Ishikawa (cell line): ENCODE data around the gene ITIH3.

Source experiments
- CEBPB ChIP-seq: IDR thresholded peaks from 2 replicates; pipeline ENCODE4 v1.6.1; 2012
- CREB1 ChIP-seq: IDR thresholded peaks from 2 replicates; pipeline ENCODE4 v1.6.1; 2012; ENCODE audit warnings: low read depth
- EGR1 ChIP-seq: IDR thresholded peaks from 2 replicates; pipeline ENCODE4 v1.6.1; 2012
- EP300 ChIP-seq: IDR thresholded peaks from 2 replicates; pipeline ENCODE4 v1.6.1; 2012; ENCODE audit warnings: borderline replicate concordance
- FOXM1 ChIP-seq: IDR thresholded peaks from 2 replicates; pipeline ENCODE4 v1.6.1; 2012; ENCODE audit warnings: low read depth, borderline replicate concordance
- NFIC ChIP-seq: IDR thresholded peaks from 2 replicates; pipeline ENCODE4 v1.6.1; 2012
- RAD21 ChIP-seq: IDR thresholded peaks from 2 replicates; pipeline ENCODE4 v1.6.1; 2012; ENCODE audit warnings: low read depth
- TAF1 ChIP-seq: IDR thresholded peaks from 2 replicates; pipeline ENCODE4 v1.6.1; 2012; ENCODE audit warnings: low read depth, mild to moderate bottlenecking
- TCF12 ChIP-seq: IDR thresholded peaks from 2 replicates; pipeline ENCODE4 v1.6.1; 2012; ENCODE audit warnings: low read depth
- TEAD4 ChIP-seq: IDR thresholded peaks from 2 replicates; pipeline ENCODE4 v1.6.1; 2012
- YY1 ChIP-seq: IDR thresholded peaks from 2 replicates; pipeline ENCODE4 v1.6.1; 2012; ENCODE audit warnings: low read depth
- ZBTB7A ChIP-seq: IDR thresholded peaks from 2 replicates; pipeline ENCODE4 v1.6.1; 2012; ENCODE audit warnings: low read depth
- TF ChIP-seq, protein P1 (sequence below): IDR thresholded peaks from 2 replicates; pipeline ENCODE4 v1.6.1; 2012
- TF ChIP-seq, protein P2 (sequence below): IDR thresholded peaks from 2 replicates; pipeline ENCODE4 v1.6.1; 2012; ENCODE audit warnings: low read depth, mild to moderate bottlenecking
- TF ChIP-seq, protein P3 (sequence below): IDR thresholded peaks from 2 replicates; pipeline ENCODE4 v1.6.1; 2012

ITIH3 gene

DNA sequence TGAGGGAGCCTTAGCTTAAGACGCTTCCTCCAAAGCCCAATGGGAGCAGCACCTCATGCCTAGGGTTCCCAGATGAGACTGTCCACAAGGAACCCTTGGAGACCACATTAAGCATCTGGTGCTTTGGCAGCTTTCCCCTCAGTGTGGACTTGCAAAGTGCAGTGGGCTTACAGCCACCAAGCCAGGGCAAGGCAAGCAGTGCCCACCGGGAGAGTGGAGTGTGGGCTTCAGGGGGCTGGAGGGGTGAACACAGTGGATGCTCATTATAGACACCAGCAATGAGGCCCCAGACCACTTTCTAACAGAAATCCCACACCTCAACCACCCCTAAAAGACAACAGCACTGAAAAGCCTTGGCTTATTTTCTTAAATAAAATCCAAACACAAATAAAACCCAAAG is 49.3 kb downstream of the ITIH3 start:
- TF ChIP-seq, protein P1, sequence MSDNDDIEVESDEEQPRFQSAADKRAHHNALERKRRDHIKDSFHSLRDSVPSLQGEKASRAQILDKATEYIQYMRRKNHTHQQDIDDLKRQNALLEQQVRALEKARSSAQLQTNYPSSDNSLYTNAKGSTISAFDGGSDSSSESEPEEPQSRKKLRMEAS = no peak

DNA sequence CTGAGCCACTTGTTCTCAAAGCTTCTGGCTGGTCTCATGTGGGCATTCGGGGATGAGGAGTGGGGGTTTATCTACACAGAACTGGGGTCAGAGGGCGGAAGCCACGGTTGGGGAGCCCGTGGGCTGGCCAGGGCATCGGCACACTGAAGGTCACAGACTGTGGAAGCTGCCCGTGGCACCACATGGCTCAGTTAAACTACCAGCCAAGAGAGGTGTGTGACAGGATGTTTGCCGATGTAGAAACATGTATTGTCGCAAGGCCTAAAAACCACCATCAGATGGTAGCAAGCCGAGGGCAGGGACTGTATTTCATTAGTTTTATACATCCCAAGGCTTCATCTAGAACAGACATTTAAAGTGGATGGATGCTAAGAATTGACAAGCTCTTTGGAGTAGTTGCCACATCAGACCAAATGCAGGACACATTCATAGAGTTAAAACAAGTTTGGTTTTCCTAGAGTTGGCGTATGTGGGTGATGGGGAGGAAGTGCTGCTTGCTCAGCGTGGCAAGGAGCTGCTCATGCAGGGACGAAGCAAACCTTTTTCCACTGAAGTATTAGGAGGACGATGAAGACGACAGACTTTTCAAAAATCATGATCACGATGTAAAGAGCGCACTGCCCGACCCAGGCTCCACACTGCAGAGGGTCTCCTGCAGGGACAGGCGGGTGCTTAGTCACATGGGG is 49.8 kb downstream of the ITIH3 start:
- TF ChIP-seq TAF1 (no peak), EGR1 (no peak), CREB1 (no peak), TEAD4 (no peak), YY1 (no peak), CEBPB (no peak), EP300 (no peak), FOXM1 (no peak), RAD21 (no peak), ZBTB7A (no peak), NFIC (no peak), TCF12 (no peak)
- TF ChIP-seq, protein P2, sequence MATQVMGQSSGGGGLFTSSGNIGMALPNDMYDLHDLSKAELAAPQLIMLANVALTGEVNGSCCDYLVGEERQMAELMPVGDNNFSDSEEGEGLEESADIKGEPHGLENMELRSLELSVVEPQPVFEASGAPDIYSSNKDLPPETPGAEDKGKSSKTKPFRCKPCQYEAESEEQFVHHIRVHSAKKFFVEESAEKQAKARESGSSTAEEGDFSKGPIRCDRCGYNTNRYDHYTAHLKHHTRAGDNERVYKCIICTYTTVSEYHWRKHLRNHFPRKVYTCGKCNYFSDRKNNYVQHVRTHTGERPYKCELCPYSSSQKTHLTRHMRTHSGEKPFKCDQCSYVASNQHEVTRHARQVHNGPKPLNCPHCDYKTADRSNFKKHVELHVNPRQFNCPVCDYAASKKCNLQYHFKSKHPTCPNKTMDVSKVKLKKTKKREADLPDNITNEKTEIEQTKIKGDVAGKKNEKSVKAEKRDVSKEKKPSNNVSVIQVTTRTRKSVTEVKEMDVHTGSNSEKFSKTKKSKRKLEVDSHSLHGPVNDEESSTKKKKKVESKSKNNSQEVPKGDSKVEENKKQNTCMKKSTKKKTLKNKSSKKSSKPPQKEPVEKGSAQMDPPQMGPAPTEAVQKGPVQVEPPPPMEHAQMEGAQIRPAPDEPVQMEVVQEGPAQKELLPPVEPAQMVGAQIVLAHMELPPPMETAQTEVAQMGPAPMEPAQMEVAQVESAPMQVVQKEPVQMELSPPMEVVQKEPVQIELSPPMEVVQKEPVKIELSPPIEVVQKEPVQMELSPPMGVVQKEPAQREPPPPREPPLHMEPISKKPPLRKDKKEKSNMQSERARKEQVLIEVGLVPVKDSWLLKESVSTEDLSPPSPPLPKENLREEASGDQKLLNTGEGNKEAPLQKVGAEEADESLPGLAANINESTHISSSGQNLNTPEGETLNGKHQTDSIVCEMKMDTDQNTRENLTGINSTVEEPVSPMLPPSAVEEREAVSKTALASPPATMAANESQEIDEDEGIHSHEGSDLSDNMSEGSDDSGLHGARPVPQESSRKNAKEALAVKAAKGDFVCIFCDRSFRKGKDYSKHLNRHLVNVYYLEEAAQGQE = no peak
- TF ChIP-seq, protein P3, sequence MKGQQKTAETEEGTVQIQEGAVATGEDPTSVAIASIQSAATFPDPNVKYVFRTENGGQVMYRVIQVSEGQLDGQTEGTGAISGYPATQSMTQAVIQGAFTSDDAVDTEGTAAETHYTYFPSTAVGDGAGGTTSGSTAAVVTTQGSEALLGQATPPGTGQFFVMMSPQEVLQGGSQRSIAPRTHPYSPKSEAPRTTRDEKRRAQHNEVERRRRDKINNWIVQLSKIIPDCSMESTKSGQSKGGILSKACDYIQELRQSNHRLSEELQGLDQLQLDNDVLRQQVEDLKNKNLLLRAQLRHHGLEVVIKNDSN = no peak
- TF ChIP-seq, protein P1 = no peak

DNA sequence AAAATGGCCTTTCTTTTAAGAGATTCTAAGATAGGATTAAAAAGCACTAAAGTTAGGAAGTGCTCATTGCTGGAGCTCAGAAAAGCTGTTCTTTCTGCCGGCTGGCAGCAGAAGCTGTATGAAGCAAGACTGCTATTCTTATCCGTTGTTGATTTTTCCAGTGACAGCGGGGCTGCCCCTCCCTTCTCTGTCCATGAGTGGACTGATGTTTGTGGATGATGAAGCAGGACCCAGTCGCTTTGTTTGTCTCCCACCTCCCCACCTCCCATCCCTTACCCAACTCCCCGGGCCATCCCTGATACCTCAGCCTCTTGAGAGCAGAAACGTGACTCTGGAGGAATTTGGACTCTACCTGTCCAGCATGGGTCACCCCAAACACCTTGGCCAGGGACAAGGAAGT is 50.6 kb downstream of the ITIH3 start:
- TF ChIP-seq TAF1 (no peak), ZBTB7A (no peak), TCF12 (no peak)

DNA sequence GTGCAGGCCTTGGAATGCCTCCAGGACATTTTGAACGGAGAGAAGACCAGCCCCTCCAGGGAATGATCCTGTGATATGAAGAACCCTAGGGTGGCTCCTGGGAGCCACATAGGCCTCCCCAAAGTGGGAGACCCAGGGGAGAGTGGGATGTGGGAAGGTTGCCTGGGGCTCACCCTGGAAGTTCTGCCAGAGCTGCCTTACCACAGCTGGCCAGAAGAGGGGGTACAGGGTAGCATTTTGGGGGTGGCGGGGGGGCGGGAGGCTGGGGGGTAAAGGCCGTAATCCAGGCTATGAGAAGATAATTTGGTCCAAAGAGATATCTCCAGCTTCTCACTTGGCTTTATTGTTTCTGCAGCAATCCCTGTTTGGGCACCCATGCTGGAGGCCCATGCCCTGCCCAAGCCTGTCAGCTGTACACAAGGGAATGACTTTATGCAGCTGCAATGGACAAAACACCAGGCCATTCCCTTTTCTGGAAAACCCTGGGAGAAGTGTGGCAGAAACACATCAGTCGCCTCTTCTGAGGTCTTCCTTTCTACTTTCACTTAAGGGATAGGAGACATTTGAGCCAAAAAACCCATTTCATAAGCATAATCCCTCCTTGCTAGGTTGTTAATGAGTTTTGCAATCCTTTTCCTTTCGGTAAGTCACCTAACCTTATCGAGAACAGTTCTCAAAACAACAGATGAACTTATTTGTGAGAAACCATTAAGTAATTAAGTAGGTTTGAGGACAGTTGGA is 51.3 kb downstream of the ITIH3 start:
- TF ChIP-seq, protein P2 = no peak

DNA sequence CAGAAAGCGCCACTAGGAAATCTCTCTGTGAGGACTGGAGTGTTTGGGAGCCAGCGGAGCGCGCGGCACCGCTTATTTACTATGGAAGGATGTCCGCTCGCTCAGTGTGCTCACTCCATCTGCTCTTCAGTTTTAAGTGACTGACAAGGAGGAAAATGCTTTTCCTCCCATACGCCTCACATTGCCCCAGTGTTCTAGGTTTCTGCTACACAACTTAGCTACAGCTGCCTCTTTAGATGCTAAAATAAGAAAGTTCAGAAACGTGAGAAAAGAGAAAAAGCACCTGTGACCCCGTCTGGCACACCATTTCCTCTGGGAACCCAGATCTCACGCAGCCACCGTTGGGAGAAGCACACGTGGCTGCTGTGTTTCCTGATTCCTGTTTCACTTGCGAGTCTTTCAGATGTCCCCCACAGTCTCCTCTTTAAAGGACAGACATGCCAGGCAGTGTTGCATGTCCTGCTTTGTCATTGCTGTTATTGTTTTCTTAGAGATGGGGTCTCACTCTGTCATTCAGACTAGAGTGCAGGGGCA is 51.9 kb downstream of the ITIH3 start:
- TF ChIP-seq NFIC (no peak), FOXM1 (no peak), CEBPB (no peak), EP300 (no peak), EGR1 (no peak), TCF12 (no peak), CREB1 (no peak), RAD21 (no peak), ZBTB7A (no peak), YY1 (no peak), TAF1 (no peak), TEAD4 (no peak)
- TF ChIP-seq, protein P1 = no peak
- TF ChIP-seq, protein P3 = no peak
- TF ChIP-seq, protein P2 = no peak
